Measurements from ENCODE around the gene TNRC6C.

GRCh38 chr17:77952368-77952767 is 6.1 kb upstream of the TNRC6C start:
- TF ChIP-seq CTCF (conservative IDR thresholded peaks at IDR 0.05; ENCODE audit: low read depth in 2 of 2) (no peak), EZH2phosphoT487 (IDR thresholded peaks at IDR 0.05; ENCODE audit: unreplicated experiment) (no peak), ZNF114 (CRISPR knock-in tag; IDR thresholded peaks at IDR 0.05) (no peak), EZH2 (IDR thresholded peaks at IDR 0.05; ENCODE audit: low read depth, unreplicated experiment) (no peak), JUNB (IDR thresholded peaks at IDR 0.05; ENCODE audit: unreplicated experiment) (no peak), POLR2AphosphoS5 (IDR thresholded peaks at IDR 0.05; ENCODE audit: low read depth) (no peak), REST (IDR thresholded peaks at IDR 0.05; ENCODE audit: unreplicated experiment) (no peak), CREB1 (CRISPR knock-in tag; IDR thresholded peaks at IDR 0.05; ENCODE audit: low read depth) (no peak), ZNF462 (CRISPR knock-in tag; IDR thresholded peaks at IDR 0.05) (no peak), NANOG (IDR thresholded peaks at IDR 0.05; ENCODE audit: borderline replicate concordance) (no peak), ZNF331 (CRISPR knock-in tag; IDR thresholded peaks at IDR 0.05; ENCODE audit: low read depth) (no peak), ETS1 (IDR thresholded peaks at IDR 0.05) (no peak), STAT1 (IDR thresholded peaks at IDR 0.05; ENCODE audit: unreplicated experiment) (no peak)

All from GM23338 (cell line).